NCI-H524 (cell line): Measurements from ENCODE around the gene PAPPA2.
"Not testable (repeated sequence)": the region's sequence is repeated elsewhere in the genome, so short reads cannot be mapped to it uniquely, and the experiment has no call there.

Experiments used
- DNase-seq, 2 experiments: peaks; one replicate each; lab custom pipeline; 2025; lab: John Stamatoyannopoulos, UW

The PAPPA2 gene, protein sequence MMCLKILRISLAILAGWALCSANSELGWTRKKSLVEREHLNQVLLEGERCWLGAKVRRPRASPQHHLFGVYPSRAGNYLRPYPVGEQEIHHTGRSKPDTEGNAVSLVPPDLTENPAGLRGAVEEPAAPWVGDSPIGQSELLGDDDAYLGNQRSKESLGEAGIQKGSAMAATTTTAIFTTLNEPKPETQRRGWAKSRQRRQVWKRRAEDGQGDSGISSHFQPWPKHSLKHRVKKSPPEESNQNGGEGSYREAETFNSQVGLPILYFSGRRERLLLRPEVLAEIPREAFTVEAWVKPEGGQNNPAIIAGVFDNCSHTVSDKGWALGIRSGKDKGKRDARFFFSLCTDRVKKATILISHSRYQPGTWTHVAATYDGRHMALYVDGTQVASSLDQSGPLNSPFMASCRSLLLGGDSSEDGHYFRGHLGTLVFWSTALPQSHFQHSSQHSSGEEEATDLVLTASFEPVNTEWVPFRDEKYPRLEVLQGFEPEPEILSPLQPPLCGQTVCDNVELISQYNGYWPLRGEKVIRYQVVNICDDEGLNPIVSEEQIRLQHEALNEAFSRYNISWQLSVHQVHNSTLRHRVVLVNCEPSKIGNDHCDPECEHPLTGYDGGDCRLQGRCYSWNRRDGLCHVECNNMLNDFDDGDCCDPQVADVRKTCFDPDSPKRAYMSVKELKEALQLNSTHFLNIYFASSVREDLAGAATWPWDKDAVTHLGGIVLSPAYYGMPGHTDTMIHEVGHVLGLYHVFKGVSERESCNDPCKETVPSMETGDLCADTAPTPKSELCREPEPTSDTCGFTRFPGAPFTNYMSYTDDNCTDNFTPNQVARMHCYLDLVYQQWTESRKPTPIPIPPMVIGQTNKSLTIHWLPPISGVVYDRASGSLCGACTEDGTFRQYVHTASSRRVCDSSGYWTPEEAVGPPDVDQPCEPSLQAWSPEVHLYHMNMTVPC (N-terminal part only)

DNA sequence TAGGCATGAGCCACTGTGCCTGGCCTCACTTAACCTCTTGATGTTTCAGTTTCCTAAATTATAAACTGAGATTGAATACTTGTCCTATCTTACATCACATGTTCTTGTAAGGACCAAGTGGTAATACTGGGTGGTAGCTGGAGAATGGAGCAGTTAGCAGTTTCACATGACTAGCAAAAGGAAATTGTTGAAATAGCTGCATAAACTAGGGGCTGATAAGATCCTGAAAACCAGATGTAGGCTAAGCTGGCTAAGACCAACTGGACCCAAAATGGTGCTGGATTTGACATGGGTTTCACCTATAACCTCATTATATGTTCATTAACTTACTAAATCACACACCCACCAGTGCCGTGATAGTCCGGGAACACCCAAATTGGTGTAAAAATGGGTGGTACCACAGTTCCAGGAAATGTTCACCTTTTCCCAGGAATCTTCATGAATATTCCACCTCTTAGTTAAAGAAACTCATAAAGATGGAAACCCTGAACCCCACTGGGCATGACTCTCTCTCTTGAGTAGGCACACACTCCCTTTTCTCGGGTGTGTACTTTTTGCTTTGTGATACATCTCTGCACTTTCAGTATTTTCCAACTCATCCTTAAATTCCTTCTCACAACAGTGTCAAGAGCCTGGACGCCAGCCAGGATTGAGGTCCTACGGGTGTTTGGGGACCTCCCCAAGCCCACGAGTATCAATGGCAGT lies at the start of gene PAPPA2:
PAPPA2 (plus strand) TSS at position 502 of the 705 bp plus-strand sequence. CDS start 93,148 bp downstream, outside the sequence.
- DNase-seq, result no peak

DNA sequence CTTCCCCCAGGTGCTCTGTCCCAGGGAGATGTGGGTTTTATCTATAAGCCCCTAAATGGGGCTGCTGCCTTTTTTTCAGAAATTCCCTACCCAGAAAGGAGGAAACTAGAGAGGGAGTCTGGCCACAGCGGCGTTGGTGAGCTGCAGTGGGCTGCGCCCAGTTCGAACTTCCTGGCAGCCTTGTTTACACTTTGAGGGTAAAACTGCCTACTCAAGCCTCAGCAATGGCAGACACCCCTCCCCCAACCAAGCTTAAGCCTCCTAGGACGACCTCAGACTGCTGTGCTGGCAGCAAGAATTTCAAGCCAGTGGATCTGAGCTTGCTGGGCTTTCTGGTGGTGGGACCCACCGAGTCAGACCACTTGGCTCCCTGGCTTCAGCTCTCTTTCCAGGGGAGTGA lies 46.2 kb upstream of the PAPPA2 start:
- DNase-seq, result no peak

DNA sequence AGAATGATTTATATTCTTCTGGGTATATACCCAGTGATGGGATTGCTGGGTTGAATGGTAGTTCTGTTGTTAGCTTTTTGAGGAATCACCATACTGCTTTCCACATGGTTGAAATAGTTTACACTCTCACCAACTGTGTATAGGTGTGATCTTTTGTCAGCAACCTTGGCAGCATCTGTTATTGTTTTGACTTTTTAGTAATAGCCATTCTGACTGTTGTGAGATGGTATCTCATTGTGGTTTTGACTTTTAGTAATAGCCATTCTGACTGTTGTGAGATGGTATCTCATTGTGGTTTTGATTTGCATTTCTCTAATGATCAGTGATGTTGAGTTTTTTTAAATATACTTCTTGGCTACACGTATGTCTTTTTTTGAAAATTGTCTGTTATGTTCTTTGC lies 43.4 kb upstream of the PAPPA2 start:
- DNase-seq, result not testable (repeated sequence)

DNA sequence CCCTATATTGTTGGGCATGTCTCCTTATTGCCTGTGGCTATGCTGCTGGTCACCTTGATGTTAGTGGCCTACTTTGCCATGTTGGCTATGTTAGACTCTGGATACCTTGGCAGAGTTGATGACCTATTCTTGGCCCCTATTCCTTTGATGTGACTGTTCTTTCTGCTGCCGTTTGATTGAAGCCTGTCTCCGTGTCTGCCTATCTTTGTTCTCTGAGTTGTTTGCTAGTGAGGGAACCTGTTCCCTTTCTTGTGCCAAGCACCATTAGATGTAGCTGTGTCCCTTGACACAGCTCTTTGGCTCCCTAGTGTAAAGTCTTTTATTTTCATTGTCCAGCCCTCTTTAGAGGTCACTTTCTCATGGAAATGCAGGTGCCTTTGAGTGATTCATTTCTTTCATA lies 28.7 kb upstream of the PAPPA2 start:
- DNase-seq, result no peak

DNA sequence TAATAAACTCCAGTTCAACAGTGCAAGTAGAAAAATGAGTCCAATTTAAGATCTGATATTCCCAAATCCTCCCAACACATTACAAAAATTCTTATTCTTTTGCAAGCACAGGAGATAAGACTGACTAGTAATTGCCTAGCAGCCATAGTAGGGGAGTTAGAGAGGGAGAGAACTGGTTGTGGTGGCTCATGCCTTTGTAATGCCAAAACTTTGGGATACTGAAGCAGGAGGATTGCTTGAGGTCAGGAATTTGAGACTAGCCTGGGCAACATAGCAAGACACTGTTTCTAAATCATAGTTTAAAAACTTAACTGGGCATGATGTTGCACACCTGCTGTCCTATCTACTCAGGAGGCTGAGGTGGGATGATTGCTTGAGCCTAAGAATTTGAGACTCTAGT lies 26.7 kb upstream of the PAPPA2 start:
- DNase-seq, result no peak

DNA sequence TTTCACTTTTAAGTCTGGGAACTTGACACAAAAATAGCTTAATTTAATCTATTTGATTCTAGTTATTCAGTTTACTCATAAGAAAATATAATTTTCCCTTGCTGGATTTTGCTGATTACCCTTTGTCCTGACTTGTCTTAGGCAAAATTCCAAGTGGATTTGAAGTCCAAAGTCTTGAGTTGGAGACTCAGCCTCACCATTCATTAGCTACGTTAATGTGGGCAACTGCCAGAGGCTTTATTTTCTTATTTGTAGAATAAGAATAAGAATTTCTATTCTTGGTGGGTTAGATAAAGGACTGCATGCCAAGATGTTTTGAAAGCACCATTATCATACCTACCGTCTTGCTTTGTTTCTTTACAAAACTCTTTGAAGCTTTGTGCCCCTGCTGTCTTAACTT lies 22.8 kb upstream of the PAPPA2 start:
- DNase-seq, result no peak

DNA sequence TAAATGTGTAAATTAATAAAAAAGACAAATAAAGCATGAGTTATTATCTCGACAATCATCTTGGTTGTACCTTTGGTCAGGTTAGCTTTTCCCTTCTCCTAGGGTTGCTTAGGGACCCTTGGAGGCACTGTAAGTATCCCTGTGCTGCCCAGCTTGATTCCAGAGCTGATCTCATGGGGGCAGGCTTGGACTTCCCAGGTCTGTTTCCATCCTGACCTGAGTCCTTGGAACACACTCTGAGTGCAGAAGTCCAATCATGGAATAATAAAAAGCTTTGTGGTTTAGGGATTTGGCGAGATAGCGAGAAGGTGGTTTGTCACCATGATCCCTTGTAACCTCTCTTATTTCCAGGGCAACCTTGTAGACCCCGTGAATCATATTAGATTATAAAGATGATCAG lies 18.7 kb upstream of the PAPPA2 start:
- no peak for DNase-seq

DNA sequence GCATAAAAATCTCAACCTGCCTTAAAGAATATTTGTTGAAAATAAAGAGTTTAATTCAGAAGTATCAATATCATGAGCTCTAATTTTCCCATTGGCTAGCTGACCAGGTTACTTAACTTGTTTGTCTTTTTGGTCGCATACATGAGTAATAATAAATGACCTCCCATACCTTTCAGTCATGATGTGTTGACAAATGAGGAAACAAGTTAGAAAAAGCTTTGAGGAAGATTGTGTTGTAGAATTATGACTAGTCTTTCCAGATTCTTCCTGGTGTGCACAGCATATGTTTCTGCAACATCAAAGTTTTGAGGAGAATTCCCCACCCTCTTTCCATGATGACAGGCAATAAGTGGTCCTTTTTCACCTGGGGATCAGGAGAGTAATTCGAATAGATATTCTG lies 17.6 kb upstream of the PAPPA2 start:
- DNase-seq, result no peak

DNA sequence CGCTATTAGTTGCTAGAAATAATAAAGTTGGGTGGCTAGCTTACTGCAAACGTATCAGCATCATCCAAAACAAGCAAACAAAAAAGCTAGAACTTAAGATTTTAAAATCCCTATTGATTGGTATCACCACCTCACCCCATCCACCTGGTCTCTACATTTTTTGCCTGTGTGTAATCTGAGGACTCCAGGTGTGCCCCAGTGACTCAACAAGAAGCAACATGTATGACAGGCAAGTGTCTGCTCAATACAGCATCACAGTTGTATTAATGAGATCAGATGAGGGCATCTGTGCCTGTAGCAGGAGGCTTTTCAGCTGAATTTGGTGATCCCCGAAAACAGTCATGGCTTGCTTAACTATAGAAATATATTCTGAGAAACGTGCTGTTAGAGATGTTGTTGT lies 14.6 kb upstream of the PAPPA2 start:
- DNase-seq, result peak in 1 of 2 experiments; percentile 14

DNA sequence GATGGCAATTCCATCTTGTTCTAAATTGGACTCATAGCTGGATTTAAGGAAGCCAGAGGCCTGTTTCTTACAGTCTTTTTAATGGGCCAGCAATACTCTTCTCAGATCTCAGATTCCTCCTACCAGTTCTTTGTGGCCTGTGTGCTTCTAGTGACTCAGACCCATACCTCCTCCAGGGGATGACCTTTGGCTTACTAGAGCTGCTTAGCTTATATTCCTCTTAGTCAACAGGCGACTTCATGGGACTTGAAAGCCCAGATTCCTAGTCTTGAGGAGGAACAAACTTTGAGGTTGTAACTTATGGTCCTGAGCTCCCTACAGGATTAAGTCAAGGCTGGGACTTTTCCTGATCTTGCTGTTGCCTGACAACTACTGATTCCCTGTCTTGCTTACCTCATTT lies 12.4 kb upstream of the PAPPA2 start:
- no peak for DNase-seq

DNA sequence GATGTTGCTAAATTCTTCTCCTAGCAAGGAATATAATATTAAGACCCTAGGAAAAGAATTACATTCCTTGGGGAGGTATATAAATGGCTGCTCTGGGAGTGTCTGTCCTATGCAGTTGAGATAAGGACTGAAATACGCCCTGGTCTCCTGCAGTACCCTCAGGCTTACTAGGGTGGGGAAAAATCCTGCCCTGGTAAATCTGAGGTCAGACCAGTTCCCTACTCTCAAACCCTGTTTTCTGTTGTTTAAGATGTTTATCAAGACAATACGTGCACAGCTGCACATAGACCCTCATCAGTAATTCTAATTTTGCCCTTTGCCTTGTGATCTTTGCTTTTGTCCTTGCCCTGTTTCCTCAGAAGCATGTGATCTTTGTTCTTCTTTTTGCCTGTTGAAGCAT lies 11.2 kb upstream of the PAPPA2 start:
- not testable (repeated sequence) for DNase-seq

DNA sequence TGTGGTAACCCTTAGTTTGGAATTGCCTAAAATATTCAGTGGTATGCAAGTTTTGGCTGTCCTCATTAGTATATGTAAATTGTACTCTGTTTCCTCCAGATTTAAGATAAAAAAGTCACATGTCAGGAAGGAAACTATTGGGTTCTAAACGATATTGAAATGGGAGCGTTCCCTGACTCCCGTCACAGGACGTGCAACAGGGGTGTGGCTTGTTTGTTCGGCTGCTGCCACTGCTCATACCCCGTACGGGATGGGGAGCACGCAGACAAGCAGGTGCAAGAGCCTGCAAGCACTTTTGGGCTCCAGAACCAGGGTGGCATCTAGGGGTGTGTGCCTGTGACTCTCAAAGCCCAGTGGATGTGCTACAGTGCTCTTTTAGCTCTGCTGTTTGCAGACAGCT lies 6.2 kb upstream of the PAPPA2 start:
- DNase-seq, result no peak

DNA sequence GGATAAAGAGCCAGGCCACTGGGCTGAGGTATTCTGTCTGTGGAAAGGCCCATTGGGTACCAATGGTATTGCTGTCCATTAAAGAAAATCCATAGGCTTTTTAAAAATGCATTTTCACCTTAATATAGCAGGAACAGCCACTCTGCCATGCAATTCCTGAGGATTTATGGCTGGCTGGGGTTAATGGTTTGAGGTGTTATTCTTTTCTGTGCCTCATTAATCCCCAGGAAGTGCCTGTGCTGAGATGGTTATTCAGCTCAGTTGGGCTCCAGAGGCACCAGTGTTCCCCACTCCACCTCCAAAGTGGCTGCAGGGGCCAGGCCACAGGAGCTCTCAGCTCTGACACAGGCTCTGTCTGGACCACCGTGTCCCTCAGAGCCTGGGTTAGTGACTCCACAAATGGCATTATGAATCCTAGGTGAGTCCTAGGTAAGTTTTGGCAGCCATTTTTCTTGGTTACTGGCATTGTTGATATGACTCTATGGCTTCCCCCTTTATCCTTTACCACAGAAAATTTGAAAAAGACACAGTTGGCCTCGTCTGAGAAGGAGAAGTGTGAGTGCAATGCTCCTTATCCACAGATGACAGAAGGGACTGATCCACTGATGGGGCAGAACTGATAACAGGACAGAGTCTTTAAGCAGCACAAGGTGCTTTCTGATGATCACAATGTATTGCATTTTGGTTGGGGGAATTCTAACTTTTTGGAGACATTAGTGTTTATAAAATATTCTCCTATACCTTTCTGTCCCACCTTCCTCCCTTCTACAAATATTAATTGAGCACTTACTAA lies 2.2 kb upstream of the PAPPA2 start:
- DNase-seq, result no peak

DNA sequence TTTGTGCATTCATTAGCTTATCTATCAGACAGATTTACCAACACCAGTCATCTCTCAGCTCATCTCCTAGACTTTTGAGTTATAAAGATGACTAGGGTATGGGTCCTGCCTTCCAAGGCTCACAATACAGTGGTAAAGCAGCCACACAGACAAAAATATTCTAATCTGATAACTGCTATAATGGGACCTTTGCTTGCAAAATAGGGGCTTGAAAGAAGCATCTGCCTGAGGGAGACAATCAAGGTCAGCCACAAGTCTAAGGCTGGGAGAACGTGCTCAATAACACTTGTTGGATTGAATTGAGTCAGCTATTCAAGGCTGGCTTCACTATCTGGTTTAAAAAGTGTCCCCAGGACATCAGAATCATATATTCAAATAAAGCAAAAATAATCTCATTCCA lies 1.4 kb upstream of the PAPPA2 start:
- DNase-seq, result no peak

DNA sequence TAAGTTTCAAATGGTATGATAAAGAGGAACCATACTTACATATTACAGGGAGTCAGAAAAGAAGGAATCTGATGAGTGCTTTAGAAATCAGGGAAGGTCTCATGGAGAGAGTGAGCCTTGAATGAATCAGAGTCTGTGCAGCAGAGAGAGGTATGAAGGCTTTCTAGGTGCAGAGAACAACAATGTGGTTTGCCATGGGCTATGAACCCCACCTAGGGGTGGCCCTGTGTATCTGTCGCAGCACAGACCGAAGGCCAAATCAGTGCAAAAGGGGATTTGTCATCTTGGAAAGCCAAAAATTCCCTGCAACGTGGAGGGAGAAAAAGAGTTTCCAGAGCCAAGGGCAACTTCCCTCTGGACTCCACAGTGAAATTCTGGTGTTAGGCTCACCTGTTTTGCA lies 3.5 kb downstream of the PAPPA2 start:
- peak in 1 of 2 experiments; percentile 6 for DNase-seq

DNA sequence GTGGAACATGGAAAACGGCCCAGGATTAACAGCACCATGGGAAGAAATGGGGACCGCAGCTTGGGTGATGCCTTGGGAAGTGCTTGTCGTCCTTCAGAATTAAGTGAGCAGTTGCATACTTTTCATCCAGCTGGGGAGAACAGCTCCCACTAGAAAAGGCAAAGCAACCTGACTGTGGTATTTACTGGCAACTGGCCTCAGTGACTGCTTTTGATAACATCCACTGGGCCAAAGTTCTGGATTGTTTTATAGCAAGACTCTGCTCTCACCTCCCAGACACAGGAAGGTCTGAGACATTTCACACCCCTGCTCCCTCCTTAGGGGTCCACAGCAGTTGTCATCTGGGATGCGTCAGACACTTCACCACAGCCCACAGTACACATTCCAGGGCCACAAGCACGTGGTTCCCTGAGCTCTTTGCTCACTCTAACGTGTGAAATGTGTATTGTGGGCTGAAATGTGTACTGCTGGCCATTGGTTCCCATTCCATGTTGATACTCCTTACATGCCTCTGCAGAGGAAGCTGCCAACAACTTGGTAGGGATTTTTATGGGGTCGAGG lies 6.6 kb downstream of the PAPPA2 start:
- no peak for DNase-seq

DNA sequence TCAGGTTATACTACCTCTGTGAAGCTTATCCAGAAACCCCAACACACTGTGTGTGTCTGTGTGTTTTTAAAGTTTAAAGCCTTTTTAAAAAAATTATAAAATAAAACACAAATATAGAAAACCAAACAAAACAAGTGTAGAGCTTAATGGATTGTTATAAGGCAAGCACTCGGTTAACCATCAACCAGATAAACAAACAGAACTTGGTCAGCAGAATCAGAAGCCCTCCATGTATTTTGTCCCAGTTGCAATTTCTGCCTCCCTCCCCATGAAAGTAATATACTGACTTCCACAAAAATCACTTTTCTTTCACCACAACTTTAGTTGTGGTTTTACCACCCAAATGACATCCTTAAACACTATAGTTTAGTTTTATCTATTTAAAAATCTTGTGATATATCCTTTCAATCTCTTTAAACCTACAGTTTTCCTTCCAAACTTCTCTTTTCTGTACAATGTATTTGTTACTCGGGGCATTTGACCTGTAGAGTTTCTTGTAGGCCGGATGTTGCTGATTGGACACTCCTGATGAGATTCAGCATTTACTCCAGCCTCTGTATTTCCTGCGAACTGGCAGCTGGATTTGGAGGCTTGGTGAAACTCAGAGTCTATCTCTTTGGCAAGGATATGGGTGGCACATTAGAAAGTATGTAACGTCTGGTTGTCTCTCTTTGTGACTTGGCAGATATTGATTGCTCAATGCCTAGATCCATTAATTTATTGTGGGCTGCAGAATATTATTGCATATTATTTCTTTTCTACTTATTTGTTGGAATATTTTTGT lies 8.6 kb downstream of the PAPPA2 start:
- DNase-seq, result no peak

DNA sequence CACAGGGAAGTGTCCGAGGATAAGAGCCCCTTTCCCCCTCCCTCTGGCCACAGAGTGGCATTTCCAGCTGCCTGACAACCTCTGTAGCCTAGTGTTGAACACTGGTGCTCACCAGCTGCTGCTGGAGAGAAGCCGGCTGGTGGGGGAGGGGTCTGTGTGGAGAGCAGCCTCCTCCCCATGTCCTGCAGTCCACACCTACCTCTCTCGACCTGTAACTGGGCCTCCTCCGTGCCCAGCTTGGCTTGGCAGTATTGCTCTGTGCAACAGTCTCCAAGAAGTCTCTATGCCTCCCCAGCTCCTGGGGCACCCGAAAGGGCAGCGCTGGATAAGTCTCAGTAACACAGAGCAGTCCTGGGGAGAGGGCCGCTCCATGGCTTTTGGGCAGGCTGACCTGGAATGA lies 17.0 kb downstream of the PAPPA2 start:
- DNase-seq, result peak in 1 of 2 experiments; percentile 6

DNA sequence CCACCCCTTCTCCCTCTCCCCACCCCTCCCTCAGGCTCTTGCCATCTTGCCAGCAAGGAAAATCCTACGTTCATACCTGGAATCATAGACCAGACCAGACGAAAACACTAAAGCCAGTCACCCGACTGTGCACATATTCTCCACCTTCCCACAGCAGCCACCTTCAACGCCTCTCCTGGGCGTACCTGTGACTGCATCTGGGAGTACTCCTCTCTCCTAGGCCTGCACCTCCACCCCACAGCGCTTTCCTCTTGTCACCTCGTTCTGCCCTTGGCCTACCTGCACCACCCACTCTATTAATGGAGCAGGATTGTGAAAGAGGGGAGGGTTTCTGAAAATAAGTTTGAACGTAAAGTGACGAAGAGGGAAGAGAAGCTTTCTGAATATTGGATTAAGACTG lies 17.8 kb downstream of the PAPPA2 start:
- no peak for DNase-seq

DNA sequence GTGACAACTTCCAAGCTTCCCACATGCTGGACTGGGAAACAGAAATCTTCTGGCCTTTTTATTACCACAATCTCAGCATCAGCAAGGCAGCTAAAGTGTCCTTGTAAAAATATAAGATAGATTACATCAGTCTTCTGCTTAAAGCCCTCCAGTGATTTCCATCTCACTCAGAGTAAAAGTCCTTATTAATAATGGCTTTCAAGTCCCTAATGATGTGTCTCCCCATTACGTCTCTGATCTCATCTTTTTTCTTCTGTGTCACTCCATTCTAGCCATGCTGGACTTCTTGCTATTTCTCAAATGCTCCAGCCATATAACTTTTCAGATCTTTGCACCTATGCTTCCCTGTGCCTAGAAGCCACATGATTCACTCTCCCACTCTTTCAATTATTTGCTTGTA lies 22.1 kb downstream of the PAPPA2 start:
- no peak for DNase-seq
